Esophagus muscularis mucosa (tissue), 4 donors: ENCODE data around the gene CSK.

Source experiments
- CTCF ChIP-seq, 3 experiments: fragments of 200-600 bp in 2 of 3; fragments of 450-650 bp in 1 of 3; sonication (generic) in 2 of 3; IDR thresholded peaks; one replicate each; pipeline ENCODE4 v1.5.1; 2017 to 2019; ENCODE audit warnings: antibody characterized with exemption in 3 of 3, mild to moderate bottlenecking in 2 of 3, moderate library complexity in 1 of 3
- EP300 ChIP-seq: sonication (generic); formaldehyde crosslinking; IDR thresholded peaks from one replicate; pipeline ENCODE4 v1.6.1; 2017; ENCODE audit warnings: antibody characterized with exemption
- POLR2A ChIP-seq: fragments of 450-650 bp; IDR thresholded peaks from one replicate; pipeline ENCODE4 v1.6.1; 2017; ENCODE audit warnings: antibody characterized with exemption, moderate library complexity, mild to moderate bottlenecking, low read depth
- POLR2AphosphoS5 ChIP-seq, 2 donors: sonication (generic); formaldehyde crosslinking; IDR thresholded peaks; one replicate each; pipeline ENCODE4 v1.6.1; 2017; ENCODE audit warnings: antibody characterized with exemption in 2 of 2

- TF ChIP-seq CTCF (IDR thresholded peaks at IDR 0.05), result no peak
- TF ChIP-seq POLR2A, result no peak
- TF ChIP-seq EP300, result no peak
- no peak for TF ChIP-seq POLR2AphosphoS5 (IDR thresholded peaks at IDR 0.05)
Measured at GRCh38 chr15:74827614-74828013, 45.7 kb downstream of the CSK start.
